ENCODE results near the gene EFCAB14.
A peak's percentile ranks its signal among the peaks of the same experiment; 100 is the strongest.
"Not testable (repeated sequence)": the region's sequence is repeated elsewhere in the genome, so short reads cannot be mapped to it uniquely, and the experiment has no call there.

The EFCAB14 gene

DNA sequence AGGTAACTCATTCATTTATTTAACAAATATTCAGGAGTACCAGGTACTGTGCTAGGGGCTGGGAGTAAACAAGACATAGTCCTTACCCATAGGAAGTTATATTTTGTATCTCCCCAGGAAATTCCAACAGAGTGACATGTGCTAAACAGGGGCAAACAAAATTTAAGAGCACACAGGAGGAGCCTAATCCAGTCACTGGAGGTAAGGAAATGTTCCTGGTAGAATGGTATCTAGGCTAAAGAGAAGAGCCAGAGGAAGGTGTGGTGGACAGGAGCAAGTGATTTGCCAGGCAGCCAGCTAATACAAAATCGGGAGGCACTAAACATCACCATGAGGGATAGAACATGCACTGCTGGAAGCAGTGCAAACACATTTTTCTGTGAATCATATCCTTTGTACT, 36.9 kb downstream of the EFCAB14 start:
- DNase-seq: no peak

DNA sequence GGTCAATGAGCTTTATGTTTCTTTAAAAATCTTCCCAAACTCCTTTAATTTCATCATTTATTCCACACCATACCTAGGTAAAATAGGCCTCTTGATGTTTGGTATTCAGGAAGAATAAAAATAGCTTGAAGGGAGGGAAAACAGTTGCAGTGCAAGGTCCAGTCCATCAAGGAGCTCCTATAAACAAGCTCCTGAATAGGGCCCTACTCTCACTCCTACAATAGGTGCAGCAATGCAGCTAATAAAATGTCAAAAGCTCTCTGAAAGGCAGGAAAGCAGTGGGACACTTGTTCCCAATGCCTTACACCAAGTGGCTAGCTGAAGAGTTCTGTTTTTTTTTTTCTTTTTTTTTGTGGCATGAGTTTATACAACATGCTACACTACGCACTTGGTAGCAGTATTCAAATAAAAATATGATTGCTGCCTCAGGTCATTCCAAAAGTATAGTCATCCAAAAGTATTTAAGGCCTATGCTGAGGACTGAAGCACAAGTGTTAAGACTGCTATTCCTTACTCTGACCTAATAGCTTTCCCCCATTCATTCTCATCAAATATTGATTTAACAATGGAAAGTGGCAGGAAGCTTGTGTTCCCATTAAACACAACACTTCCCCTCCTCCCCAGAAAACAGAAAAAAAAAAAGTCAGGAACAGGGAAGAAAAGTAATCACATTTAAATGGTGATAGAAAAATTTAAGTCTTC, 37.4 kb downstream of the EFCAB14 start:
- DNase-seq: no peak

- DNase-seq: no peak
Observed at GRCh38 chr1:46679789-46680573, 38.9 kb downstream of the EFCAB14 start.

DNA sequence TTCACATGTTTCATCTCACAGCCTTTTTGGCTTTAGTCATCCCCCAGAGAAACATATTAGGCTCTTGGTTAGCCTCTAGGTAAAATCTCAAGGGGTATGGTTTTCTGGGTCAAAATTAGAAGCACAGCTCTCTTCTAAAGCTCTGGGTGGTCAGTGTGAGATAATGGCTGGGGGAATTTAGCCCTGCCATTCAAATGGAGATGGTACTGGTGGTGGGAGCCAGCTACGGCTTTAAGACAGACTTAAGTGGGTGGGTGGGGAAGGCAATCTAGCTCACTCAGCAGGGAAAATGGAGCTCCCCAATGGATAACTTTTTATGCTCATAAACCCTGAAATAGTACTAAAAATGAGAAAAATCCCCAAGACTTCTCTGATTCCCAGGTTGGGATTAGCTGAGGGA, 41.6 kb downstream of the EFCAB14 start:
- no peak for DNase-seq

- DNase-seq: no peak
Observed at GRCh38 chr1:46676531-46676930, 42.4 kb downstream of the EFCAB14 start.

DNA sequence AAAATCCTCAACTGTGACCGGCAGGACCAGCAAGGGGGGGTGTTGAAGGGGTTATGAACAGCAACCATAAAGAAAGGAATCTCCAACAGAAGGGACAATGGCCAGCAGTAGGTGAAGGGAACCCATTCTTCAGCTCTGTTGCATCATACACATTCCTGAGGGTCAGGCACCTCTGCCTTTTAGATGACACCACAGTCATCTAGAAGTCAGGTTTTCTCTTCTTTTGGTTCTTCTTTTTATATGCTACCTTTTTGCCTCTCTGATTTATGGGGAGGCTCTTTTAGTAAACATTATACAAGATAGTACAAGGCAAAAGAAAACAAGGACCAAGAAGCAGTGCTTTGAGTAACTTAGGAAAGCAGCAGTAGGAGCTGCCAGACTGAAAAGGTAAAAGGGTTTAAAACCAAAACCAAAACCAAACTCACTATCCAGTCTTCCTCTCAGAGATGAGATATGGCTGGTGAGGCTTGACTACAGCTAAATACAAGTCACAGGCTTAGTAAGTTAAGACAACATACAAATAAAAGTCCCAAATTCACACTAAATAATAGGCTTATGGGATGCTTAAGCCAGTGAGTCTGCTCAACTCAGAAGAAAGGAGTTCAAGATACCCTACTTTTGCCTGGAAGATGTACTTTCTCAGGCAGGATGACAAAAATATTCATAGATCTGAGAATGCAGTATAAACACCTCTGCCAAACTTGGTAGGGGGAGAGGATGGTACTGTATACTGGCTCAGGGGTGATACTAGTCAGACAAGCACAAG, 43.2 kb downstream of the EFCAB14 start:
- DNase-seq: no peak

DNA sequence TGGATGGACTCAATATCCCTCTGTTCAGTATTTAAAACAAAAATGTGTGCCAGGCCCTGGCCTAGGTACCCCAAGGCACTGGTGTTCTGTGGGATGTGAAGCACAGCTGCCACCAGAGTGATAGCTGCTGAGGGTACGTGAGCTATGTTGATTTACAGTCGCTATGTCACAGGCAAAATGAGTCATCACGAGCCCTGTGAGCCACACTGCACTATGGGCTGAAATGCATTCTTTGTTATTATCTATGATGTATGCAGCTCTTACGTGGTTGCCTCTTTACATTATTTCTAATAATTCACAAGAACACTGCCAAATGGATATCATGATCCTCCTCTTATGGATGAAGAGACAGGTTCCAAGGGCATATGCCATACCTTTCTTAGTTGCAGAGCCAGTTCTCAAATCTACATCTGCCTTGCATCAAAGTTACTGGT, 45.1 kb downstream of the EFCAB14 start:
- no peak for DNase-seq

- no peak for DNase-seq
Observed at GRCh38 chr1:46672696-46673095, 46.2 kb downstream of the EFCAB14 start.

DNA sequence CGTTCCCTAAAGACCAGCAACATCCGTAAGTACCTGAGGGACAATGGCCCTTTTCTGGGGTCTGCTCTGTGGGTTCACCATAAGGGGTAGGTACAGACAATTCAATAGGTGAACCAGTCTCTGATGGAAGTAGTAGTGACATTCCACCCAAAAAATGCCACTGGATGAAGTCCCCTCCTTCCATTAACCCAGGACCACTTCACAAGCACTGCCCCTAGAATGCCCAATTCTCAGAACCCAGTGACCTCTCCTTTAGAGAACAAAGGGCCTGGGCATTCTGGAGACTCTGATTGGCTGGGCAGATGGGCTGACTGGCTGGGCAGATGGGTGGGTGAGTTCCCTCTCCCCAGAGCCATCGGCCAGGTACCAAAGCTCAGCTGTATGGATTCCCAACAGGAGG, 47.4 kb downstream of the EFCAB14 start, which contains the start of gene TEX38:
TEX38 (plus strand) TSS at position 301 of the 400 bp plus-strand sequence; CDS start at position 382, 81 bp downstream.
- no peak for DNase-seq

GRCh38 chr1:46670134-46670533, 48.8 kb downstream of the EFCAB14 start:
- no peak for DNase-seq

- peak; percentile 65 for DNase-seq
Observed at GRCh38 chr1:46667782-46668760, 50.8 kb downstream of the EFCAB14 start, which contains the start of gene ATPAF1. Gene ATPAF1 (minus strand): TSS chr1:46668364. CDS start chr1:46668322, 42 bp downstream.

DNA sequence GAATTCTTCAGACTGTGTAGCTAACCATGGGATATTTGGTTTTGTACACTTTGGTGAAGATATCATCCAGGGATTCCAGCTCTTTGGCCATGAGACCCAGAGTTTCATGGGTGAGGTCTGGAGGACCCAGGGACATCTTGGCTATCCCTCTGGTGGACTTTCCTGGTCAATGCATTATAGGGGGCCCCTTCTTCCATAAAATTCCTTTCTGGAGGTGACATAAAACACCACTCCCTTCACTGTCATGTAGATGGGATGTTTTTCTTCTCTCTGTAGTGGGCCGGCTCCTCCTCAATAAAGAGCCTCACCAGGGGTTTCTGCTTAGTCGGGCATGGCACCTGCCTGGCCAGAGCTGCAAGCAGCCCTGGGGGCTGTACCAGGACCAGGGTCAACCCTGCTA, 52.9 kb downstream of the EFCAB14 start:
- DNase-seq: no peak

DNA sequence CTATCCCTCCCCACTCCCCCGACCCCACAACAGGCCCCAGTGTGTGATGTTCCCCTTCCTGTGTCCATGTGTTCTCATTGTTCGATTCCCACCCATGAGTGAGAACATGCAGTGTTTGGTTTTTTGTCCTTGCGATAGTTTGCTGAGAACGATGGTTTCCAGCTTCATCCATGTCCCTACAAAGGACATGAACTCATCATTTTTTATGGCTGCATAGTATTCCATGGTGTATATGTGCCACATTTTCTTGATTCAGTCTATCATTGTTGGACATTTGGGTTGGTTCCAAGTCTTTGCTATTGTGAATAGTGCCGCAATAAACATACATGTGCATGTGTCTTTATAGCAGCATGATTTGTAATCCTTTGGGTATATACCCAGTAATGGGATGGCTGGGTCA, 56.0 kb downstream of the EFCAB14 start:
- not testable (repeated sequence) for DNase-seq

DNA sequence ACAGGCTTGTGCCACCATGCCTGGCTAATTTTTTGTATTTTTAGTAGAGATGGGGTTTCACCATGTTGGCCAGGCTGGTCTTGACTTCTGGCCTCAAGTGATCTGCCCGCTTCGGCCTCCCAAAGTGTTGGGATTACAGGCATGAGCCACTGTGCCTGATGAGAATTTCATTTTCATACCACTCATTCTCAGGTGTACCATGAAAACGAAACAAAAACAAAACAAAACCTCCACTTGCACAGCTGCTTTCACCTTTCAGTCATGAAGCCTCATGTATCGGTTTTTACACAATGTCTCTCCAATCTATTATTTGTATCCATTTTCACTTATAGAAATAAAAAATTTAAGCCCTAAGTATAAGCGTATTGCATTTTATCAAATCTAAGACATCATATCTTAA, 58.8 kb downstream of the EFCAB14 start:
- not testable (repeated sequence) for DNase-seq

- no peak for DNase-seq
Observed at GRCh38 chr1:46659307-46659870, 59.5 kb downstream of the EFCAB14 start.

DNA sequence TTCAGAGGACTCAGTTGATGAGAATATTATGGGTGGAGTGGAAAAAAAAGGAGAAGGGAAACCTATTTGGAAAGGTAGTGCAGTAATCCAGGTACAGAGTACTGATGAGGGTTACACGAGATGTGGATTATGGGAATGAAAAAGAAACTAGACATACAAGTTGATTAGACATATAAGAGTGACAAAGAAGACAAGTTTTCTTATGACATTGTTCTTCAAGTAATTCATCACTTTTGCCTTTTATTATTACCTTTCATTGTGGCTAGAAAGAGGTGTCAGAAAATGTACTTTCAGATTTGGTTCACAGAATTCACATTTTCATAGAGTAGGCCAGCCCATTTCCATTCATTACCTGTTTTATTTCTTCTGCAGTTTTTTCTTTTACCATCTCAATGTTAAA, 61.1 kb downstream of the EFCAB14 start:
- no peak for DNase-seq

- no peak for DNase-seq
Observed at GRCh38 chr1:46656643-46657042, 62.3 kb downstream of the EFCAB14 start.

GRCh38 chr1:46655848-46656247, 63.1 kb downstream of the EFCAB14 start:
- no peak for DNase-seq

- DNase-seq: not testable (repeated sequence)
Observed at GRCh38 chr1:46654698-46655097, 64.2 kb downstream of the EFCAB14 start.

DNA sequence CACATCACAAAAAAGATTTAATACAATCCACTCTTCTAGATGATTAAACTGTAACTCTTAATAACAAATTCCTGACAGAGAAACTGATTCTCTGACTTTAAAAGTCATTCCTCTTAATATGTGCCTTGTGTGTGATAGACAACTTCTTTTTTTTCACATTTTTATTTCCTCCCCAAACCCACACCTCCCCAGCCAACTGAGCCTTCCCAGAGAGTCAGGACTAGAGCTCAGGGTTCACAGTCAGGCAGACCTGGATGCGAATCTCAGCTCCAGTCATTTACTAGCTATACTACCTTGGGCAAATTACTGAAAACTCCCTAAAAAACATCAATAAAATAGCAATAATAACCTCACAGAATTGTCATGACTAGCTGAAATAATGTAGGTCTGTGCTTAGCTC, 64.9 kb downstream of the EFCAB14 start:
- no peak for DNase-seq

DNA sequence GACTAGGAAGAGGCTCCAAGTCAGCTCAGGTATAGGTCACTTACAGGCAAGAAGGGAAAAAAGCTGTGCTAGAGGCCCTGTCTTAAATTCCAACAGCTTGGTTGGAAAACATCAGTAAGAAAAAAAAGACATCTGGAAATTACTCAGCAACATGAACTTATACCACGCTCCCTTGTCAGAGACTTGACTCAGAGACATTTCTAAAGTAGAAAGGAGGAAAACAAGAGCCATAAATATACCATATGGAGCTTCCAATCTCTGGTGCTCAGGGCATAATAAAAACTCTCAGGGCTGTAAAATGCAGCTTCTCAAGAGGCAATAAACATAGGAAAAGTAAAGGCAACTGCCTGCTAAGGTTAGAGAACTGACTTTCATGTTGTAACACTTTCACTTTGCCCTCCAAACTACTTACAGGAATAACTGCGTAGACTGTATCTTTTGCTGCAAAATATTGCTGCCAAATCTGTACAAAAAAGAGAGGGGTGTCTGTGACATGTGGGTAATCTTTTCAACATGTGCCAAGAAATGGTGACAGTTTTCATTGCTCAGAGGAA, 65.4 kb downstream of the EFCAB14 start:
- DNase-seq: no peak

Data from activated CD4-positive, CD25-positive, alpha-beta regulatory T cell treated with anti-CD3 and anti-CD28 coated beads, Interleukin-2, amount 50 U/mL, for 72 hours (primary cell).